Loucy (cell line): ENCODE data around the gene TENM4.
A peak's percentile ranks its signal among the peaks of the same experiment; 100 is the strongest.

Experiments
- H2AFZ ChIP-seq: fragments of 200-600 bp; sonication (generic); 2 replicates; pipeline ENCODE4 v1.6.0; 2016; ENCODE audit warnings: antibody characterized with exemption, mild to moderate bottlenecking, low read length, moderate library complexity
- H3F3A ChIP-seq: fragments of 200-600 bp; 2 replicates; pipeline ENCODE4 v1.6.0; 2016; ENCODE audit warnings: antibody characterized with exemption, low read depth, mild to moderate bottlenecking
- H3K27me3 ChIP-seq: fragments of 200-600 bp; sonication (generic); 2 replicates; pipeline ENCODE4 v1.6.1; 2014; ENCODE audit warnings: low read length, mild to moderate bottlenecking; ENCODE audit not compliant: insufficient read depth, poor library complexity, severe bottlenecking
- H3K36me3 ChIP-seq: fragments of 200-600 bp; sonication (generic); 2 replicates; pipeline ENCODE4 v1.6.1; 2016; ENCODE audit warnings: low read length; ENCODE audit not compliant: insufficient read depth
- H3K4me1 ChIP-seq: fragments of 200-600 bp; sonication (generic); 2 replicates; pipeline ENCODE4 v1.5.1; 2014; ENCODE audit warnings: low read length, mild to moderate bottlenecking; ENCODE audit not compliant: insufficient read depth, poor library complexity, severe bottlenecking
- H3K4me2 ChIP-seq: fragments of 200-600 bp; sonication (generic); 2 replicates; pipeline ENCODE4 v1.6.0; 2014; ENCODE audit warnings: antibody characterized with exemption, low read length, low read depth, mild to moderate bottlenecking; ENCODE audit not compliant: poor library complexity, severe bottlenecking
- H3K4me3 ChIP-seq: fragments of 200-600 bp; sonication (generic); 2 replicates; pipeline ENCODE4 v1.5.1; 2014; ENCODE audit warnings: low read length, mild to moderate bottlenecking, mixed read lengths; ENCODE audit not compliant: poor library complexity, severe bottlenecking
- H3K79me2 ChIP-seq: fragments of 200-600 bp; sonication (generic); 2 replicates; pipeline ENCODE4 v1.6.1; 2014; ENCODE audit warnings: low read length; ENCODE audit not compliant: insufficient read depth
- H3K9ac ChIP-seq: fragments of 200-600 bp; sonication (generic); 2 replicates; pipeline ENCODE4 v1.6.0; 2014; ENCODE audit warnings: mild to moderate bottlenecking, low read depth, low read length, moderate library complexity; ENCODE audit not compliant: poor library complexity, severe bottlenecking
- H3K9me2 ChIP-seq: fragments of 200-600 bp; sonication (generic); replicated peaks from 2 replicates; pipeline ENCODE4 v1.6.1; 2016; ENCODE audit warnings: low read depth, low read length, mixed read lengths
- H3K9me3 ChIP-seq: fragments of 200-600 bp; sonication (generic); 2 replicates; pipeline ENCODE4 v1.6.1; 2014; ENCODE audit warnings: mild to moderate bottlenecking, antibody characterized with exemption, low read length, low read depth; ENCODE audit not compliant: insufficient read depth
- H4K20me1 ChIP-seq: fragments of 200-600 bp; sonication (generic); 2 replicates; pipeline ENCODE4 v1.6.0; 2014; ENCODE audit warnings: antibody characterized with exemption, low read length, mild to moderate bottlenecking; ENCODE audit not compliant: insufficient read depth, poor library complexity, severe bottlenecking
- CTCF ChIP-seq: fragments of 200-600 bp; sonication (generic); conservative IDR thresholded peaks from 2 replicates; pipeline ENCODE4 v1.5.1; 2014; ENCODE audit warnings: mild to moderate bottlenecking, antibody characterized with exemption, low read length
- EZH2phosphoT487 ChIP-seq: fragments of 200-600 bp; IDR thresholded peaks from 2 replicates; pipeline ENCODE4 v1.6.1; 2018; ENCODE audit warnings: antibody characterized with exemption, mild to moderate bottlenecking, moderate library complexity, borderline replicate concordance

TENM4 gene

GRCh38 chr11:78838417-78838816 is 602.4 kb downstream of the TENM4 start:
- Histone ChIP-seq H3K4me1 (no peaks in the 10 kb centered on the region), H3K36me3 (no peaks in the 10 kb centered on the region), H3K4me3 (no peak overlapping the region), H3K9me2 (no peaks in the 10 kb centered on the region), H4K20me1 (no peaks in the 10 kb centered on the region), H2AFZ (no peak overlapping the region), H3K27me3 (no peaks in the 10 kb centered on the region), H3K4me2 (no peak overlapping the region), H3K9ac (no peak overlapping the region), H3F3A (no peaks in the 10 kb centered on the region), H3K9me3 (no peaks in the 10 kb centered on the region), H3K79me2 (no peaks in the 10 kb centered on the region)
- TF ChIP-seq CTCF (0 out of 2 replicates have a peak, but pooled peaks have one; percentile 12), EZH2phosphoT487 (no peak)

GRCh38 chr11:78835646-78836045 is 605.2 kb downstream of the TENM4 start:
- Histone ChIP-seq H3K4me3 (no peak overlapping the region), H3K9ac (no peak overlapping the region), H3K4me1 (no peaks in the 10 kb centered on the region), H3K9me2 (no peaks in the 10 kb centered on the region), H3F3A (no peaks in the 10 kb centered on the region), H3K4me2 (no peak overlapping the region), H3K27me3 (no peaks in the 10 kb centered on the region), H2AFZ (no peak overlapping the region), H3K79me2 (no peaks in the 10 kb centered on the region), H3K9me3 (no peaks in the 10 kb centered on the region), H3K36me3 (no peaks in the 10 kb centered on the region), H4K20me1 (no peaks in the 10 kb centered on the region)
- no peak for TF ChIP-seq CTCF
- TF ChIP-seq EZH2phosphoT487, result no peak

GRCh38 chr11:78834886-78835285 is 605.9 kb downstream of the TENM4 start:
- Histone ChIP-seq H3F3A (no peaks in the 10 kb centered on the region), H3K4me3 (no peak overlapping the region), H3K27me3 (no peaks in the 10 kb centered on the region), H4K20me1 (no peaks in the 10 kb centered on the region), H2AFZ (no peak overlapping the region), H3K9ac (no peak overlapping the region), H3K9me3 (no peaks in the 10 kb centered on the region), H3K79me2 (no peaks in the 10 kb centered on the region), H3K9me2 (no peaks in the 10 kb centered on the region), H3K36me3 (no peaks in the 10 kb centered on the region), H3K4me2 (no peak overlapping the region), H3K4me1 (no peaks in the 10 kb centered on the region)
- TF ChIP-seq CTCF (no peak), EZH2phosphoT487 (no peak)
